Epidermal melanocyte (primary cell): ENCODE measurements around the gene SLC25A44.
"Not testable (repeated sequence)": the region's sequence is repeated elsewhere in the genome, so short reads cannot be mapped to it uniquely, and the experiment has no call there.

ENCODE experiments used
- DNase-seq: peaks from one replicate; pipeline ENCODE4 v3.0.0; 2011; ENCODE audit warnings: low spot score; ENCODE audit not compliant: insufficient read length

SLC25A44 gene

GRCh38 chr1:156162430-156163037 lies 31.4 kb upstream of the SLC25A44 start:
- no peak for DNase-seq

GRCh38 chr1:156163712-156164111 lies 30.2 kb upstream of the SLC25A44 start:
- DNase-seq = no peak

- no peak for DNase-seq
Measured at GRCh38 chr1:156164125-156164831, 29.6 kb upstream of the SLC25A44 start.

- no peak for DNase-seq
Measured at GRCh38 chr1:156165083-156165482, 28.8 kb upstream of the SLC25A44 start.

GRCh38 chr1:156167536-156167935 lies 26.4 kb upstream of the SLC25A44 start:
- DNase-seq = no peak

- DNase-seq = no peak
Measured at GRCh38 chr1:156172696-156173470, 21.0 kb upstream of the SLC25A44 start.

GRCh38 chr1:156176610-156177210 lies 17.2 kb upstream of the SLC25A44 start:
- no peak for DNase-seq

- DNase-seq = no peak
Measured at GRCh38 chr1:156177919-156178654, 15.8 kb upstream of the SLC25A44 start.

GRCh38 chr1:156180471-156180870 lies 13.4 kb upstream of the SLC25A44 start:
- no peak for DNase-seq

GRCh38 chr1:156181391-156181924 lies 12.4 kb upstream of the SLC25A44 start:
- not testable (repeated sequence) for DNase-seq

GRCh38 chr1:156182010-156182779 lies 11.7 kb upstream of the SLC25A44 start:
- not testable (repeated sequence) for DNase-seq

- not testable (repeated sequence) for DNase-seq
Measured at GRCh38 chr1:156186347-156187177, 7.3 kb upstream of the SLC25A44 start.

GRCh38 chr1:156190265-156190664 lies 3.6 kb upstream of the SLC25A44 start:
- not testable (repeated sequence) for DNase-seq

- no peak for DNase-seq
Measured at GRCh38 chr1:156191292-156191964, 2.5 kb upstream of the SLC25A44 start.

GRCh38 chr1:156193208-156193487 lies 756 bp upstream of the SLC25A44 start:
- DNase-seq = no peak

- DNase-seq = no peak
Measured at GRCh38 chr1:156194300-156194652, 372 bp downstream of the SLC25A44 start.

- no peak for DNase-seq
Measured at GRCh38 chr1:156195853-156196252, 1.9 kb downstream of the SLC25A44 start.

GRCh38 chr1:156196445-156196844 lies 2.5 kb downstream of the SLC25A44 start:
- DNase-seq = no peak

- no peak for DNase-seq
Measured at GRCh38 chr1:156198831-156199349, 5.0 kb downstream of the SLC25A44 start.
